GM19023 (cell line): ENCODE data around the gene PRR9.

Source experiments
- ATAC-seq: cut with Tn5 transposase; IDR thresholded peaks from one replicate; pipeline ENCODE4 v1.9.1; 2021; ENCODE audit warnings: mild to moderate bottlenecking, moderate library complexity; ENCODE audit not compliant: unreplicated experiment

Gene PRR9

GRCh38 chr1:153262462-153263157 lies 45.2 kb downstream of the PRR9 start:
- no peak for ATAC-seq

- ATAC-seq = no peak
Observed at GRCh38 chr1:153265457-153265856, 48.1 kb downstream of the PRR9 start.
